ENCODE data around the gene GLP2R. TPM values are rescaled to one million over a fixed set of nuclear protein-coding genes. Genes with fewer than 3 reads are reported as not detected.

Gene GLP2R
- total and polyA plus RNA-seq, 2 of the 8 experiments (the other 6 are each of a cell fraction or from before 2014, with no cell fraction given), result not detected

DNA sequence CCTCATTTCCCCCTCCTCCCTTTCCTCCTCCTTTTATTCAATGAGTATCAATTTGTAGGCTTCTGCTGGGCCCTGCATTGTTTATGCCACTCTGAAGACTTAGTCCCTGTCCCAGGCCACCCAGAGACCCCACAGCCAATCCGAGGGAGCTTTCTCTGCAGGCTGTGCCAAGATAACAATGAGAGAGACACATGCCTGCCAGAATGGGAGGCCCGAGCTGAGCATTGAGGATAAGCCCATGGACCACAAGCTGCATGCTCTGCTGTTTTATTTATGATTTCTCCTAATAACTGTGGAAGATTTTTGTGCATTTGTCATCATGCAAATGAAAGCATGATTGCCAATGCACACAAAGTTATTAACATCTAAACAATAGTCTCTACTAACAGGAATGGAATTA lies 76.4 kb downstream of the GLP2R start:
- Histone ChIP-seq H3K27me3 (replicated peaks in 1 of 4; ENCODE audit: control insufficient read depth in 3 of 4, extremely low read depth in 1 of 4, insufficient read depth in 3 of 4, low read length in 3 of 4) (no peaks in the 10 kb centered on the region), H2BK12ac (ENCODE audit: low read depth, low read length) (no peak overlapping the region), H3K27ac (ENCODE audit: low read depth, low read length) (no peak overlapping the region), H3K9ac (replicated peaks in 1 of 4; ENCODE audit: extremely low read depth in 1 of 4, low read depth in 3 of 4, low read length in 3 of 4) (no peak overlapping the region), H3K4ac (replicated peaks; ENCODE audit: insufficient read length, low read depth, low read length) (no peak overlapping the region), H4K91ac (replicated peaks; ENCODE audit: insufficient read length, low read length) (no peak overlapping the region), H3K9me3 (ENCODE audit: insufficient read depth in 2 of 2, low read depth in 1 of 2, low read length in 1 of 2) (no peaks in the 10 kb centered on the region), H4K8ac (ENCODE audit: extremely low read depth, insufficient read depth, low read length) (no peak overlapping the region), H4K20me1 (replicated peaks in 1 of 2; ENCODE audit: control insufficient read depth in 1 of 2, insufficient read depth in 2 of 2, low read length in 2 of 2) (no peaks in the 10 kb centered on the region), H3K79me1 (ENCODE audit: low read depth, low read length) (no peaks in the 10 kb centered on the region), H3K4me1 (replicated peaks in 1 of 4; ENCODE audit: control insufficient read depth in 3 of 4, insufficient read depth in 4 of 4, low read length in 3 of 4) (no peaks in the 10 kb centered on the region; a peak in 1 of 7 replicates), H3K4me3 (ENCODE audit: extremely low read depth in 1 of 4, insufficient read depth in 2 of 4, low read depth in 3 of 4, low read length in 4 of 4) (no peak overlapping the region), H4K5ac (ENCODE audit: insufficient read length, low read depth, low read length) (no peak overlapping the region), H2BK5ac (ENCODE audit: low read depth, low read length) (no peak overlapping the region), H3K18ac (ENCODE audit: extremely low read depth, low read length) (no peak overlapping the region), H3K4me2 (ENCODE audit: insufficient read depth in 1 of 2, low read depth in 2 of 2, low read length in 2 of 2) (no peak overlapping the region), H3K36me3 (ENCODE audit: control insufficient read depth in 2 of 4, insufficient read depth in 4 of 4, low read length in 3 of 4) (no peaks in the 10 kb centered on the region), H3K56ac (replicated peaks; ENCODE audit: insufficient read length, low read depth, low read length) (no peak overlapping the region), H2BK15ac (ENCODE audit: low read length) (no peak overlapping the region), H3K14ac (ENCODE audit: insufficient read length) (no peak overlapping the region), H2BK20ac (ENCODE audit: low read length) (no peak overlapping the region), H2AFZ (ENCODE audit: low read length) (0 out of 2 replicates have a peak overlapping the region, but pooled peaks have one; percentile 15), H3K23me2 (ENCODE audit: low read depth, low read length) (no peaks in the 10 kb centered on the region), H3K79me2 (ENCODE audit: control insufficient read depth in 1 of 2, insufficient read depth in 2 of 2, low read length in 2 of 2) (no peaks in the 10 kb centered on the region), H2BK120ac (replicated peaks; ENCODE audit: low read depth, low read length) (no peak overlapping the region), H2AK5ac (ENCODE audit: low read depth, low read length) (no peak overlapping the region), H3K23ac (ENCODE audit: insufficient read length) (no peak overlapping the region)
- WGBS, 2 experiments (ENCODE audit: extremely low coverage in 1 of 2, insufficient coverage in 1 of 2, insufficient read length in 1 of 2, insufficient replicate concordance in 2 of 2, low coverage in 1 of 2, low lambda C conversion rate in 2 of 2, missing lambda C conversion rate in 1 of 2), result 60% methylated on average over 2 of the region's 2 CpGs; no CpG with 5 or more reads in 1 of the 2 experiments
- FAIRE-seq, result no peak
- POLR2A ChIA-PET (ENCODE audit: partially characterized antibody), result no interaction called here
- CTCF ChIA-PET (ENCODE audit: partially characterized antibody), result interaction anchor here (1.3 to 10.8 kb wide), 4 partner anchors 11 to 728 kb away, joined by 3 to 101 read pairs (median 6); no protein-coding TSS in a partner anchor
- DNase-seq (ENCODE audit: low read depth in 1 of 2, low spot score in 2 of 2), result no peak
- TF ChIP-seq BACH1 (IDR thresholded peaks at IDR 0.05; ENCODE audit: low read length) (no peak), SAP30 (IDR thresholded peaks at IDR 0.05; ENCODE audit: insufficient read depth, insufficient replicate concordance, low read length) (no peak), FOSL1 (IDR thresholded peaks at IDR 0.05; ENCODE audit: insufficient read depth, low read depth, low read length) (no peak), HDAC6 (IDR thresholded peaks at IDR 0.05; ENCODE audit: low read depth, low read length) (no peak), CBX8 (IDR thresholded peaks at IDR 0.05; ENCODE audit: borderline replicate concordance, low read depth, low read length) (no peak), POLR2AphosphoS5 (IDR thresholded peaks at IDR 0.05; ENCODE audit: low read depth, low read length) (no peak), HDAC2 (IDR thresholded peaks at IDR 0.05; ENCODE audit: borderline replicate concordance in 1 of 2, low read depth in 2 of 2, low read length in 2 of 2) (no peak), CTBP2 (IDR thresholded peaks at IDR 0.05; ENCODE audit: borderline replicate concordance, insufficient read depth, insufficient read length, low read length) (no peak), RBBP5 (IDR thresholded peaks at IDR 0.05; ENCODE audit: borderline replicate concordance, low read depth, low read length) (no peak), NANOG (IDR thresholded peaks at IDR 0.05; ENCODE audit: insufficient read depth, low read depth, low read length, poor library complexity, severe bottlenecking) (no peak), CEBPB (IDR thresholded peaks at IDR 0.05; ENCODE audit: low read depth, low read length) (no peak)
- TF ChIP-seq, protein P1, sequence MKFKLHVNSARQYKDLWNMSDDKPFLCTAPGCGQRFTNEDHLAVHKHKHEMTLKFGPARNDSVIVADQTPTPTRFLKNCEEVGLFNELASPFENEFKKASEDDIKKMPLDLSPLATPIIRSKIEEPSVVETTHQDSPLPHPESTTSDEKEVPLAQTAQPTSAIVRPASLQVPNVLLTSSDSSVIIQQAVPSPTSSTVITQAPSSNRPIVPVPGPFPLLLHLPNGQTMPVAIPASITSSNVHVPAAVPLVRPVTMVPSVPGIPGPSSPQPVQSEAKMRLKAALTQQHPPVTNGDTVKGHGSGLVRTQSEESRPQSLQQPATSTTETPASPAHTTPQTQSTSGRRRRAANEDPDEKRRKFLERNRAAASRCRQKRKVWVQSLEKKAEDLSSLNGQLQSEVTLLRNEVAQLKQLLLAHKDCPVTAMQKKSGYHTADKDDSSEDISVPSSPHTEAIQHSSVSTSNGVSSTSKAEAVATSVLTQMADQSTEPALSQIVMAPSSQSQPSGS (IDR thresholded peaks at IDR 0.05; ENCODE audit: low read length), result no peak

Data from H1 (cell line).